ENCODE measurements around the gene PAPPA.

The PAPPA gene

DNA sequence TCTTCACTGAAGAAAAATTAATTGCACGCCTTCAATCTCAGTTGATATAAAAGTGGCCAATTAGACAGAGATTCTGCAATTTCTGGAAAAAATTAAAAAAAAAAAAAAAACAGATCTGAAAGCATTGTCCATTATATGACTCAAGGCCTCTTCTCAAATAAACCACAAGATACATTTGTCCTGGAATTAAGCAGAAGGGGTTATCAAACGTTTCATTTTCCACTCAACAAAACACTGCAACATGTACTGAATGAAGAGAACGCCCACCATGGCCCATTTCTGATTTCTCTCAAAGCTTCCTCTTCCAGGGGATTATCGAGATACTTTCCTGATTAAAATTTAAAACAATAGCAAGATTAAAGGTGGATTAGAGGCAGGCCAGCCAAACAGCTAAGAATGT, 5.8 kb upstream of the PAPPA start:
- DNase-seq (ENCODE audit: insufficient read length, low spot score) (no peak), FAIRE-seq (no peak)
- TF ChIP-seq SPI1 (IDR thresholded peaks at IDR 0.05; ENCODE audit: low read depth, low read length) (no peak), PAX5 (IDR thresholded peaks at IDR 0.05; ENCODE audit: insufficient read depth, low read length, severe bottlenecking) (no peak), POU2F2 (IDR thresholded peaks at IDR 0.05; ENCODE audit: low read depth, low read length) (no peak), POLR2AphosphoS5 (IDR thresholded peaks at IDR 0.05; ENCODE audit: low read depth, low read length) (no peak), TAF1 (IDR thresholded peaks at IDR 0.05; ENCODE audit: low read depth, low read length) (no peak), POLR2A (IDR thresholded peaks at IDR 0.05; ENCODE audit: low read depth, low read length) (no peak)

DNA sequence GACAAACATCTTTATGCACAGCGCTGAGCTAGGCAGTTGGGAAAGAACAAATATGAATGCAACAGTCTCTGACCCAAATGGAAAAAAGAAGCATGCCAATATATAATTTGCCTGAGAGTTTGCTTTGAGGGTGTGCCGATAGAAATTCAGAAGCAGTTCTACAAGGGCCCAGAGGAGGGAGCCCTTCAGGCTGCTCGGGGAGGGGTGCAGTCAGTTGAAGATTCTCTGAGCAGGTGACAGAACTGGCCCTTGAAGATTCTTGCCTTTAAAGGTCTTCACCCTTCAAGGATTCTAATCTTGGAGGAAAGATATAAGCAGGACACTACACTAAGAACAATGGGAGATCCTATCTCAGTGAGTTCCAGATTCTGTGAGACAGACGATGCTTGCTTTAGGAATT, 3.7 kb upstream of the PAPPA start:
- FAIRE-seq: no peak
- no peak for TF ChIP-seq POLR2AphosphoS5 (IDR thresholded peaks at IDR 0.05; ENCODE audit: low read depth, low read length)
- peak; percentile 21 for DNase-seq (ENCODE audit: insufficient read length, low spot score)

GRCh38 chr9:116151199-116151598, 2.4 kb upstream of the PAPPA start:
- FAIRE-seq (no peak), DNase-seq (ENCODE audit: insufficient read length, low spot score) (no peak)
- TF ChIP-seq SPI1 (IDR thresholded peaks at IDR 0.05; ENCODE audit: low read depth, low read length): no peak

- FAIRE-seq (no peak), DNase-seq (ENCODE audit: insufficient read length, low spot score) (no peak)
- no peak for TF ChIP-seq POLR2A (IDR thresholded peaks at IDR 0.05; ENCODE audit: low read depth, low read length)
- no peak for TF ChIP-seq TAF1 (IDR thresholded peaks at IDR 0.05; ENCODE audit: low read depth, low read length)
- TF ChIP-seq POU2F2 (IDR thresholded peaks at IDR 0.05; ENCODE audit: low read depth, low read length): no peak
- TF ChIP-seq SPI1 (IDR thresholded peaks at IDR 0.05; ENCODE audit: low read depth, low read length): no peak
- TF ChIP-seq PAX5 (IDR thresholded peaks at IDR 0.05; ENCODE audit: insufficient read depth, low read length, severe bottlenecking): no peak
- TF ChIP-seq POLR2AphosphoS5 (IDR thresholded peaks at IDR 0.05; ENCODE audit: low read depth, low read length): no peak
Observed at GRCh38 chr9:116151966-116152381, 1.6 kb upstream of the PAPPA start.

- TF ChIP-seq SPI1 (IDR thresholded peaks at IDR 0.05; ENCODE audit: low read depth, low read length): no peak
- no peak for TF ChIP-seq TAF1 (IDR thresholded peaks at IDR 0.05; ENCODE audit: low read depth, low read length)
- TF ChIP-seq PAX5 (IDR thresholded peaks at IDR 0.05; ENCODE audit: insufficient read depth, low read length, severe bottlenecking): no peak
- FAIRE-seq (no peak), DNase-seq (ENCODE audit: insufficient read length, low spot score) (no peak)
Observed at GRCh38 chr9:116152390-116152789, 1.2 kb upstream of the PAPPA start.

DNA sequence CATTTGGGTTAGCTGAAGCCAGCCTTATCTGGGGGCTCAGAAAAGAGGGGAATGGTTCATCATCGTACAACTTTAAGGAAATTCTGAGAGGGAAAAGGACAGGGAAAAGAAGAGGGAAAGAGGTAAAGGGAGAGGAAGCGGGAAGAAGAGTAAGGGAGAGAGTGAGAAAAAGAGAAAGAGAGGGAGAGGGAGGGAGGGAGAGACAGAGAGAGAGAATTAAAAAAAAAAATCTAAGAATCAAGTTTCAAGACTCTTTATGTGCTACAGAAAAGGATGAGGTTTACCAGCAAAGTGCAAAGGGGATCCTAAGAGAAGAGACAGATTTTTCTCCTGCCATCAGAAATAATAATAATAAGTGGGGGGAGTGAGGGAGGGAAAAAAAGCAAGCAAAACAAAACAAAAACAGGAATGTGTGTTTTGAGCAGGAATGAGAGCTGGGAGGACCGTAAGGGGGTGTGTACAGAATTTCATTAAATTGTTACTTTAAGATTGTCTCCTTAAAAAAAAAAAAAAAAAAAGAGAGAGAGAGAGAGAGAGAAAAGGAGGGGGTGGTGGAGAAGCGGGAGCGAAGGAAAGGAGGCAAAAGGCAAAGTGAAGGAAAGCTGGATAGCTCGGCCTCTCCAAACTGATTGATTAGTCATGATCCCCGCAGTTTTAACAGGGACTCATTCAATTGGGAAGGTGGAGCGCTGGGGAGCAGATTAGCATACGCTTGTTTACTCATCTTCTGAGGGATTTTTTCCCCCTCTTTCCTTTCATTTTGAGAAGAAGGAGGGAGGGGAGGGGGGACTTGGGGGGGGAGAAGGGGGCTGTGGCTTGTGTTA, 438 bp upstream of the PAPPA start:
- no peak for DNase-seq (ENCODE audit: insufficient read length, low spot score)
- no peak for FAIRE-seq
- TF ChIP-seq POU2F2 (IDR thresholded peaks at IDR 0.05; ENCODE audit: low read depth, low read length) (no peak), TAF1 (IDR thresholded peaks at IDR 0.05; ENCODE audit: low read depth, low read length) (no peak), POLR2AphosphoS5 (IDR thresholded peaks at IDR 0.05; ENCODE audit: low read depth, low read length) (no peak), PAX5 (IDR thresholded peaks at IDR 0.05; ENCODE audit: insufficient read depth, low read length, severe bottlenecking) (no peak), SPI1 (IDR thresholded peaks at IDR 0.05; ENCODE audit: low read depth, low read length) (no peak), POLR2A (IDR thresholded peaks at IDR 0.05; ENCODE audit: low read depth, low read length) (no peak)

DNA sequence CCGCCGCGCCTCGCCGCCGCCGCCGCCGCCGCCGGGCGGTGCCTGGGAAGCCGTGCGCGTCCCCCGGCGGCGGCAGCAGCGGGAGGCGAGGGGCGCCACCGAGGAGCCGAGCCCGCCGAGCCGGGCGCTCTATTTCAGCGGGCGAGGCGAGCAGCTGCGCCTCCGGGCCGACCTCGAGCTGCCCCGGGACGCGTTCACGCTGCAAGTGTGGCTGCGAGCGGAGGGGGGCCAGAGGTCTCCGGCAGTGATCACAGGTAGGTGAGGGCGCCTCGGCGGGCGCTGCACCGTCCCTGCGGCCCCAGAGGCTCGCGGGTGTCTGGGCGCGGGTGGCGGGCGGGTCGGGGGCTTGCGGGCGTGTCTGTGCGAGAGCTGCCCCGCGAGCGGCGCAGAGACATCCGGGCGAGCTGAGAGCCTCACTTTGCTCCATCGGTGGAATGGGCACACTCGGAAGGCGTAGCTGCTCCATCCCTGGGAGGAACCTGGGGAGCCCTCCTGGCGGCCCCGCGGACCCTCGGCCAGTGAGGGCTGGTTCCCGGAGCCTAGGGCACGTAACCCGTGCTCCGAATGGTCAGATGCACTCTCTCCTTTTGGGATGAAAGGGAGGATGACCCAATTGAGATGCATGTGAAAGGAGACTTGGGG, 864 bp downstream of the PAPPA start:
- FAIRE-seq (no peak), DNase-seq (ENCODE audit: insufficient read length, low spot score) (peak; percentile 9)
- TF ChIP-seq PAX5 (IDR thresholded peaks at IDR 0.05; ENCODE audit: insufficient read depth, low read length, severe bottlenecking) (no peak), TAF1 (IDR thresholded peaks at IDR 0.05; ENCODE audit: low read depth, low read length) (no peak), POLR2AphosphoS5 (IDR thresholded peaks at IDR 0.05; ENCODE audit: low read depth, low read length) (no peak), POLR2A (IDR thresholded peaks at IDR 0.05; ENCODE audit: low read depth, low read length) (no peak), SPI1 (IDR thresholded peaks at IDR 0.05; ENCODE audit: low read depth, low read length) (no peak), POU2F2 (IDR thresholded peaks at IDR 0.05; ENCODE audit: low read depth, low read length) (no peak)

DNA sequence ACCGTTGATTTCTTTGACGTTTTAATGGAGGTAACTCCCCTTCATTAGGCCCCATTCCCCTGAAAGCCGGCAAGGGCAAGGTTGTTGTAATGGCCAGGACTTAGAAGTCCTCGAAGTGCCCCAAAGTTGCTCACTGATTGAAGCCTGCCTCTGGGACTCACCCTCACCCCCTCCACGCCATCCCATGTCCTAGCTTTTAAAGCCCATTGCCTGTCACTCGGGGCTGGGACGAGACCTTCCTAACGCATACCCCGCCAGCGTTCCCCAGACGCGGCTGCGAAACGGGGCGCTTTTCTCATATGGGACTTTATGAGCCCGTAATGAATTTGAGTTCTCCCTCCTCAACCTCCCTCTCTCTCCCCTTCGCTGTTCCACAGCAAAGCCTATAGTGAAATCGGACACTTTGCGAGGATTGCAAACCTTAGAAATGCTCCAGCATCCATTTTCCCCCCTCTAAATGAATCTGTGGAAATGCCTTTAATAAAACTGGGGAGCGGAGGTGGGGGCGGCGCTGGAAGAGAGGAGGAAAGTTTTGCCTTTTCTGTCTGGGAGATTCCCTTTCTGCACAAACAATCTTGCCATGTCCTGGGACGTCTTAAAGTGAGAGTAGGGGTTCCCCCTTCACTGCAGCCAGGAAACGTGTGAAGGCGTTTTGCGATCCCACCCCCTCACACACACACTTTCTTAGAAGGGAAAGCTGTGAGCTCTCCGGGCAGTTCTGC, 1.5 kb downstream of the PAPPA start:
- DNase-seq (ENCODE audit: insufficient read length, low spot score): no peak
- no peak for FAIRE-seq
- TF ChIP-seq PAX5 (IDR thresholded peaks at IDR 0.05; ENCODE audit: insufficient read depth, low read length, severe bottlenecking) (no peak), POU2F2 (IDR thresholded peaks at IDR 0.05; ENCODE audit: low read depth, low read length) (no peak), POLR2AphosphoS5 (IDR thresholded peaks at IDR 0.05; ENCODE audit: low read depth, low read length) (no peak), TAF1 (IDR thresholded peaks at IDR 0.05; ENCODE audit: low read depth, low read length) (no peak), SPI1 (IDR thresholded peaks at IDR 0.05; ENCODE audit: low read depth, low read length) (no peak), POLR2A (IDR thresholded peaks at IDR 0.05; ENCODE audit: low read depth, low read length) (no peak)

DNA sequence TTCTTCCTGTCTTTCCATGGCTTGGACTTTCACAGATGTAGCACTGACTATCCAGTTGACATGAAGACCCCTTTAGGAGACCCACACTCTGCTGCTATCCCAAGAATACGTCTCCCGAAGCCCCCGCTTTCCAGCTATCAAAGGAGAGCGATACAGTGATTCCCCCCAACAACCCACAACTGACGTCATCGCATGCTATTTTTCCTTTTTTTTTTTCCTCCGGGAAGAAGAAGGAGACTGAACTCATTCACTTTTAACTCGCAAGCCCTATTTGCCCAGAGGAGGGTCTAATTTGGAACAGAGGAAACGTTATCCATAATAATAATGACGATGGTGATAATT, 2.1 kb downstream of the PAPPA start:
- no peak for TF ChIP-seq SPI1 (IDR thresholded peaks at IDR 0.05; ENCODE audit: low read depth, low read length)
- no peak for TF ChIP-seq POLR2A (IDR thresholded peaks at IDR 0.05; ENCODE audit: low read depth, low read length)
- TF ChIP-seq PAX5 (IDR thresholded peaks at IDR 0.05; ENCODE audit: insufficient read depth, low read length, severe bottlenecking): no peak
- TF ChIP-seq POU2F2 (IDR thresholded peaks at IDR 0.05; ENCODE audit: low read depth, low read length): no peak
- TF ChIP-seq POLR2AphosphoS5 (IDR thresholded peaks at IDR 0.05; ENCODE audit: low read depth, low read length): no peak
- TF ChIP-seq TAF1 (IDR thresholded peaks at IDR 0.05; ENCODE audit: low read depth, low read length): no peak
- FAIRE-seq: no peak
- DNase-seq (ENCODE audit: insufficient read length, low spot score): no peak
